ENCODE results near the gene SHISA8.
"Not testable (repeated sequence)": the region's sequence is repeated elsewhere in the genome, so short reads cannot be mapped to it uniquely, and the experiment has no call there.

SHISA8 gene

DNA sequence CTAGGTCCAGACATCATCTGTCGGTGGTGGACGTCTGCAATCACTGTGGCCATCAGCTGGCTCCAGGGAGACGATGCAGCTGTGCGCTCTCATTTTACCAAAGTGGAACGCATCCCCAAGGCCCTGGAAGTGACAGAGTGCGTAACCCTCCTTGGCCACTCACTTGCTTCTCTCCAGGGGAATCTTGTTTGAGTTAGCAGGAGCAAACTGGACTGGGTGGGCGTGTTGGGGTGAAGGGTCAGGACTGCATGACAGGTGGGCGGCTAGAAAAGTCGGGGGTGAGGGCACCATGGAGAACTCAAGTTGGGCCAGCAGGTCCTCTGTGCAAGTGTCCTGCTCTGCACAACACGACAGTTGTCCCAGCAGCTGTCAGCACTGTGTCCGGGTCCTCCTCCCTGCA, 16.2 kb downstream of the SHISA8 start:
- DNase-seq = no peak

DNA sequence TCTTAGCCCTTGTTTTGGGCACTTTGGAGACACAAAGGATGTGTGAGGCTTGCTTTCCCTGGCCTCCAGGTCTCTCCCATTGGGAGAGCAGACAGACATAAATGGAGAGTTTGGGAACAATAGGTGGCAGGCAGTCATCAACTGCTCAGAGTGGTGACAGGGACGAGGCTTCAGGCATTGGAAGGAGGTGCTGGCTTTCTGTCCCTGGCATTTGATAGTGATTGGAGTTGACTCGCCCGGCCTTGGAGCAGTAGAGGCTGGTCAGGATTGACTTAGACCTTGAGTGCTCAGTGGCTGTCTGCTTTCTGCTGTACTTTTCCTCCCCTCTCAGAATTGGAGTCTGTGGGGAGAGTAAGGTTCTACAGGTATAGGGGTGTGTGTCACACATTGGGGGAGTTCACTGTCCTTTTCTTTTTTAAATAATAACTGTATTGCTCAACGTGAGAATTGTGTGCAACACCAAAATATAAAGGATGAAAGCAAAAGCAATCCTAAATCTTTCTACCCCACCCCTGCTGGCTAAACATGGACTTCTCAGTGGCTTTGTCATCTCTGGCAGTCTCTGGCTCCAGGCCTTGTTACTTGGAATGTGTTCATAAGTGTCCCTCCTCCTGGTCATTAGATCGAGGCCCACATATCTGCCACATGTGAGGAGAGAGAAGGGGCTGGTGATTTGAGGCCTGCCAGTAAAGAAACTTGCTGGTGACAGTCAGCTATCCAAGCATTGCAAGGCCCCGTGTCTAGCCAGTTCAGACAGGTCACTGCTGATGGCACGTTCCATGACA, 21.1 kb downstream of the SHISA8 start:
- no peak for DNase-seq

GRCh38 chr22:41892721-41893120, 22.2 kb downstream of the SHISA8 start:
- no peak for DNase-seq

DNA sequence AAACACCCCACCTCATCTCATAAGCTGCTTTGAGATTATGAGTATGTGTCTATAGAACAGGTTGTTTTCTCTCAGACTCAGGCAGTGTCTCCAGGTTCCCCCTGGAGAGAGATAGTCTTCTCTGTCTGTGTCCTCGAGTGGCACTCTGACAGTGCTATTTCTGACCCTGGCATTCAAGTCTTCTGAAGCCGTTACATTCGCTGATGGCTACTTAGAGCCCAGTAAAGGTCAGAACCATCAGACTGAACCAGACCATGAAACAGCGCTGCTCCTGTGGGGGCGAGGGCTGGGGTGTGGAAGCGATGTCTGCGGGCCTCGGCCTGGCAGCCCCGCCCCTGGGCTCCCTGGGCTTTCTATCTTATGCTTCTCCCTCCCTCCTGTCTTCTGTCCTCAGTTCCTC, 23.5 kb downstream of the SHISA8 start:
- no peak for DNase-seq

DNA sequence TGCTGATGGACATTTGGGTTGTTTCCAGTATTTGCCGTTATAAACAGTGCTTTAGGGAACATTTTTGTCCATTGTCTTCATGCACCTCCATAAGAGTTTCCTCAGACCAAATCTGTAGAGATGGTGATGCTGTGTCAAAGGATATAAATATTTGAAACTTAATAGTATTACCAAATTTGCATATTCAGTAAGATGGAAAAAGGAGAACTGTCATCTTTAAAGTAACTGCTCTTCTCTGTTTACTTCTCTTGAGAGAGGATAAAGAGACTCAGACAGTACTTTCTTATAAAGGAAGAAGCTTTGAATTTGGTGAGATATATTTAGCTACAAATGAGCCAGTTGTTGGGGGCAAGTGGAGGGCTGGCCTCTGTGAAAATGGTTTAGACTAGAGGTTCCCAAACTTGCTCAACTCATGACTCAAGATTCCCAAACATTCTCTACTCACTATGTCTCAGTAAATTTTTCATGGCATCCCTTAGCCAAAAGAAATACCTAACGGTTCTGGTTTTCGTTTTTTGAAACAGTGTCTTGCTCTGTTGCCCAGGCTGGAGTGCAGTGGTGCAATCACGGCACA, 26.2 kb downstream of the SHISA8 start:
- DNase-seq = no peak

DNA sequence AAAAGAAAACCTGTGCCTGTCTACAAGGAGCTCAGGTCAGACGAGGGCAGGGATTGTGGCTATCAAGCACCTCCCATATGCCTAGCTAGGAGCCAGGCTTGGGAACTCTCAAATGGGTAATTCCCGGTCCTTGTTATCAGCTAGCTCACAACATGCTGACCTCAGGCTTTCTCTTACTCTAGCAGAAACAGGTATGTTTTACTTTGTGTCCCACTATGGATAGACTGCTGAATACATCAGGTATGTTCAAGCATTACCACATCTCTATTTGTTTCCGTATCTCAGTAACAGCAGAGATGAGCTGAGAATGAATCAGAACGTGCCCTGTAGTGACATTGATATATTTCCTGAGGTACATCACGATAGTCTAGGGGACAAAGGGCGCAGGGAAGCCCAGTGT, 29.4 kb downstream of the SHISA8 start:
- DNase-seq = no peak

DNA sequence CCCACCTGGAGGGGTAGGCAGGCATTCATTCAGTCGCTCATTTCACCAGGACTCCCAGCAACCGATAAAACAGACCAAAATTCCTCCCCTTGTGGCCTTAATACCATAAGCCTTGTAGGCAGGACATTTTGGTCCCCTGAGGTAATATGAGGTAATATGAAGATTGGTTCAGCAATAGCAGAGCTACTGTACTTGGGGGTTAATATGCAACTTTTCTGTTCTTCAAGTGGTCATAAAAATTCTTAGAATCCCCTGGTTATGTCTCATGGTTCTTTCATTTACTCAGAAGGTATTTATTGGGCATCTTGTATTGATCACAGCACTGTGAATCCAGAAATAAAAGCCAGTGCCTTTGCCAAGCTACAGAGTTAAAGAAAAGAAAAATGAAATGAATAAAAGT, 29.8 kb downstream of the SHISA8 start:
- no peak for DNase-seq

DNA sequence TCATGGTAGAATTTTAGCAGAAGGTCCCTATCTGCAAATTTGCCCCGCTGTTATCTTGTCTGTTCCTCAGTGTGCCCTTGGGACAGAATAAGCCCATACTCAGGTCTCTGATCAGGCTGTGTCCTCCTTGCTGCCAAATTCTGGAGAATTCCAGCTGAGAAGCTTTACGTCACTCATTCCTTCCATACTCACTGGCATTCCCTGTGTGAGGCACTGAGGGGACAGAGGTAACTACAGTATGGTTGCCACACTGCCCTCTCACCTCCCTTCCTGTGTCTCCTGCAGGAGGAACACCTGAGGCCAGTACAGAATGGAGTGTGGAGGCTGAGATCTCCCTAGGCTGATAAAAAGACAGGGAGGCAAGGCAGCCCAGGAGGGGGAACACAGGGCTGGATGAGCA, 31.5 kb downstream of the SHISA8 start:
- no peak for DNase-seq

DNA sequence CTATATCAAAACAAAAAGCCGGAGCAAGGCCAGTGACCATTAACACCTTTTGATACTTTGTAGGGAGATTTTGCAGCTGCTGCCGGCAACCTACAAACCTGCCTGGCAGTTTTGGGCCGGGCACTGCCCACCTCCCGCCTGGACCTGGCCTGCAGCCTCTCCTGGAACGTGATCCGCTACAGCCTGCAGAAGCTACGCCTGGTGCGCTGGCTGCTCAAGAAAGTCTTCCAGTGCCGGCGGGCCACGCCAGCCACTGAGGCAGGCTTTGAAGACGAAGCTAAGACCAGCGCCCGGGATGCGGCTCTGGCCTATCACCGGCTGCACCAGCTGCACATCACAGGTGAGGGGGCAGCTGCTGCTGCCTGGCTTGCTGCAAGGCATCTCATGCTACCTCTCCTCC, 34.2 kb downstream of the SHISA8 start:
- no peak for DNase-seq

GRCh38 chr22:41876675-41877074, 38.2 kb downstream of the SHISA8 start:
- DNase-seq = no peak

GRCh38 chr22:41876275-41876674, 38.6 kb downstream of the SHISA8 start:
- DNase-seq = no peak

DNA sequence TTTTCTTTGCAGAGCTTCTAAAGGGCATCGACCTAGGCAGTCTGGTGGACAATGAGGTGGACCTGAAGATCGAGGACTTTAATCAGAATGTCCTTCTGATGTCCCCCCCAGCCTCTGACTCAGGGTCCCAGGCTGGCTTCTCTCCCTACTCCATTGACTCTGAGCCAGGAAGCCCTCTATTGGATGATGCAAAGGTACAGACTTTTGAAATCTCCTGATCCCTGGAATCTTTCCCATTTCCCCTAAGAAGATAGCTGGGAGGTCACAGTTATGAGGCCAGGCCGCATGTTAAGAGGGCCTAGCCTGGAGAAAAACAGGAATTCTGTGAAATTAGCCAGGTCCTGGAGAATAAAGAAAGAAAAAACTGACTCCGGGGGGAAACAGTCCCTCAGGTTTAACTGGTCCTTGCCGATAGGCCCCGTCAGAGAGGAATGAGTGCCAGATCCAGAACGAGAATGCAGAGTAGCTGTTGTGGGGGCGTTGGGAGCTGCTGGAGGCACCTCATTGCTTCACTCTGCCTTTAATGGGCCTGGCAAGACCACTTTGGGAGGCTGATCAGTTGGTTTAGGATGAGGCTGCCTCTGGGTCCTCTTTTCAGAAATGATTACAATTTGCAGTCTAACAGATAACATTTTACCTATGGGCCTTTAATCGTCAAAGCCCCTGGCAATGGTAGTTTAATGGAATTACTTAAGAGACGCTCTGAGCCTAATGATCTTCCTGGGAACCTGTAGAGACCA, 39.2 kb downstream of the SHISA8 start:
- no peak for DNase-seq

DNA sequence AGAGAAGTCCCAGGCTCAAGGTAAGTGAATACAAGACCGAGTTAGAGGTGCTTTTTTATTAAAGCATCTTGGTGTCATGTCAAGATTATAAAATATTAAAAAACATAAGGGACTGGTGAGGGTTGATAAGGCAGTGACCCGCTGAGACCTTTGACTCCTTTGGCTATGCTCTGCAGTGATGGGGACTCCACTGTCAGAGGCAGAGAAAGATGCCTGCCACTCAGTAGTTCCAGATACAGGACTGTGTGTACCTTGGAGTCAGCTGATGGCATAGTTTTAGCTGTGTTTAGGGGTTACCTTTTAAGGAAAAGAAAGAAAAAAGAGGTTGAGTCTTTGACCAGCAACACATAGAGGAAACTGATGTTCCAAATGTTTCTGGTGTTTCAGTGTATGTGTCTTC, 40.8 kb downstream of the SHISA8 start:
- DNase-seq = no peak

DNA sequence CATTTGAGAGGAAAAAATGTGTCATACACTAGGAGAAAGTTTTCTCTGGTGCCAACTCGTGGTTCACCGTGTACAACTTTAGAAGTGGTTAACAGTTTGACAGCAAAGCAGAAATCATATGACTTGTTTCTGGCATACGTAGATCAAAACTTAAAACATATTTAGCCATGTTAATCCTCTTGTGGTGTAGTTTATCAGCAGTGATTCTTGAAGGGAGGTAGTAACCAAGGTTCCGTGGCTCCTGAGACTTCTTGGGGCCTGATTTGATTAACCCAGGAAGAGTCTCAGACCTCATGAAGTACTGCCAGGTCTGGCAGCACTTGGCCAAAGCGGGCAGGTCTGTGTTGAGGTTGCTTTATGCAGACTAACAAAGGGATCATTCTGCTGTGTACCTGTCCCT, 41.5 kb downstream of the SHISA8 start:
- DNase-seq = no peak

GRCh38 chr22:41870786-41871185, 44.1 kb downstream of the SHISA8 start:
- peak; percentile 57 for DNase-seq

DNA sequence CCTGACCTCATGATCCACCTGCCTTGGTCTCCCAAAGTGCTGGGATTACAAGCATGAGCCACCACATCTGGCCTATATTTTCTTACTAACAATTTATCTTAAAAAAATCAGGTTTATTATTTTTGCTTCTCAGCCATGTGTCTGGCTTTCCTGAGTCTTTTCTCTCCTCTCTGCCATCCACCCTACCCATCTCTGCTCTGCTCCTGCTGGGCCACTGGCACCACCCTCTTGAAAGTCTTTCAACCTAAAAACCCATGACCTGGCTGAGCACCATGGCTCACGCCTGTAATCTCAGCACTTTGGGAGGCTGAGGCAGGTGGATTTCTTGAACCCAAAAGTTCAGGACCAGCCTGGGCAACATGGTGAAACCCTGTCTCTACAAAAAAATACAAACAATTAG, 44.8 kb downstream of the SHISA8 start:
- not testable (repeated sequence) for DNase-seq

DNA sequence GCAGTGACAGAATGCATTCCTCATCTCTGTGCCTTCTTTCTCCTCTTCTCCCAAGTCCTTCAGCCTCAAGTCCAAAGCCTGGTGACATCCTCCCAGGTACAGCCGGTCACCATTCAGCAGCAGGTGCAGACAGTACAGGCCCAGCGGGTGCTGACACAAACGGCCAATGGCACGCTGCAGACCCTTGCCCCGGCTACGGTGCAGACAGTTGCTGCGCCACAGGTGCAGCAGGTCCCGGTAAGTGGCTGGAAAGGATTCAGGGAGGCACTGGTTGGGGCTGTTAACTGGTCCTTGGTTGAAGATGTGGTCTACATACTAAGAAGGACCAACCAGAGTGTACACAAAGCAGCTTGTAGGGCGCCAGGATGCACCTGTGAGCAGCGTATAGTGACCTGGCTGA, 46.3 kb downstream of the SHISA8 start:
- no peak for DNase-seq

DNA sequence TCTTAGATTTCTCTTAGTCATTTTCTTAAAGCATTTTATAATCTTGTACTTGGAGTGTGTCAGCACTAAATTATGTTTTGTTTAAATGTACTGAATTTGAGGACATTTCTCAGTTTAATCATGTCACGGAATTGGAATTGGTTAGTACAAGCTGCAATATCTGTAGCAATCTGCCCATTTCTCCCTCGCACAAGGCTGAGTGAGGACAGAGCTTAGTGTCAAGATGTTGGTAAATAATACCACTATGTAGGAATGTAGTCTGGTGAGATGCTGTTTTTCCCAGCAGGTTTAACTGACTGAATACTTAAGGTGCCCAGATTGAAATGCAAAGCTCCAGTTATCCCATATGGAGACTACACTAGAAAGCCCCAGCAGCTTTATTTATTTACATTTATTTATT, 51.4 kb downstream of the SHISA8 start:
- DNase-seq = no peak

DNA sequence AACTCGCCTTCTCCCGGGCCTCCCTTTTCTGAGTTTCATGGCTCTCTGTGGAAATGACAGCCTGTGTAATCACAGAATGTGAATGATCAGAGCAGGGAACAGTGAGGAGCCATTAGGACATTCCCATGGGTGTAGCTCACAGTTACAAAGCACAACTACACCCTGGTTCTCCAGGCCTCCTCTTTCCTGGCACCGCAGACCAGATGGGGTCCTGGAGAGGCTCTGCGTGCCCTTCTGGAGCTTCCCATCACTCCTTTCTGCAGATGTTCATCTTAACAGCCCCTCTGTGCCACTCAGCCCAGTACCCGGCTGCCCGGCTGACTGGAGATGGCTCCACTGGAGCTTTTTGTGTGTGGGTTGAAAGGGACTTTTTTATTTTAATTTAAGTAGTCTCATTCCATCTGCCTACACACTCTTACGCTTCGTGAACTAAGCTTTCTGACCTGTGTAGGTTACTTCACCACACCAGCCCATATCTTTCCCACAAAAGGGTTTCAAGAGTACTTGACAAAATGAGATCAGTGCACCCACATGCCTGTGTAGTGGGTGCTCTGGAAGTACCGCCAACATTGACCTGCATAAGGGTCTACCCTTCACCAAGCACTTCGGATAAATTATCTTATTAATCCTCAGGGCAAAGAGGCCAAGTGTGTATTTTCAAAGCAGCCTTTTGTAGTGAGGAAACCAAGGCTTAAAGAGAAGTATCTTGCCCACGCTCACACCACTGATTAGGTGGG, 52.2 kb downstream of the SHISA8 start:
- peak; percentile 80 for DNase-seq

GRCh38 chr22:41862160-41862529, 52.7 kb downstream of the SHISA8 start:
- DNase-seq = peak; percentile 26

Data from DMS79 treated with DMSO at 0.1 percent for 48 hours (cell line).